B cell (primary cell): Measurements from ENCODE around the gene F13B.

Source experiments
- CTCF ChIP-seq: fragments of 200-600 bp; IDR thresholded peaks from one replicate; pipeline ENCODE4 v1.8.0; 2022; ENCODE audit warnings: antibody characterized with exemption, mild to moderate bottlenecking
- EZH2 ChIP-seq: IDR thresholded peaks from 2 replicates; pipeline ENCODE4 v1.6.1; 2012; ENCODE audit warnings: borderline replicate concordance, low read depth, mild to moderate bottlenecking, moderate library complexity, low read length; ENCODE audit not compliant: insufficient read depth, poor library complexity, severe bottlenecking

- no peak for TF ChIP-seq CTCF
- no peak for TF ChIP-seq EZH2
These were observed 4.4 kb downstream of the F13B start for GRCh38 chr1:197062692-197063091.
